Putamen (tissue), 1 donor: Measurements from ENCODE around the gene KRTAP21-3.
"Not testable (repeated sequence)": the region's sequence is repeated elsewhere in the genome, so short reads cannot be mapped to it uniquely, and the experiment has no call there.

Experiments
- DNase-seq: peaks from one replicate; pipeline ENCODE4 v3.0.0-alpha.2; 2016; ENCODE audit warnings: low spot score

Gene KRTAP21-3, protein sequence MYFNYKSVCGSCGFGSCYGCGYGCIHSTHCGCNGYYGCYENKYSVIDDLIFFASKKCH

DNA sequence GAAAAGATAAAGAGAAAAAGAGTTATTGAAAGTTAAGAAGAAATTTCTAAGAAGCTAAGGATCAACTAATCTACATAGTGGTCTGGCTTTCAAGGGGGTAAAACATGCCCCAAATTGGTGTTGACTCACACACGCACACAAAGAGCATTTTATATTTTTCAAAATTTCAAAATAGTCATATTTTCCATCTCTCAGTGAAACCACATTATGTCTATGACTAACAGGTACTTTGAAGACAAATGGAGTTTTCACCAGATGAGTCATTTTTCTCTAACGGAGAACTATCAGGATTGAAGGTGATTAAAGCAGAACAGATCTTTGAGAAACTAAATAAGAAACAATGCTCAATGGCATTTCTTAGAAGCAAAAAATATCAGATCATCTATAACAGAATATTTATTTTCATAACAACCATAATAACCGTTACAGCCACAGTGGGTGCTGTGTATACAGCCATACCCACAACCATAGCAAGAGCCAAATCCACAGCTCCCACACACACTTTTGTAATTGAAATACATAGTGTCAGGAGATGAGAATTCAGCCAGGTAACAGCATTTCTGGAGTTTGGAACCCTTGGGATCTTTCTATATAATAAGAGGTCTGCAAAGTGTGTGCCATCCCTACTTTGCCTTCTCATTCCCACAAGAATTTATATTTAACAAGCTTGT lies at the start of gene KRTAP21-3:
TSS of gene KRTAP21-3 (minus strand) at position 539 of the 671 bp plus-strand sequence. CDS start at position 521, 18 bp downstream.
- peak; percentile 42 for DNase-seq

DNA sequence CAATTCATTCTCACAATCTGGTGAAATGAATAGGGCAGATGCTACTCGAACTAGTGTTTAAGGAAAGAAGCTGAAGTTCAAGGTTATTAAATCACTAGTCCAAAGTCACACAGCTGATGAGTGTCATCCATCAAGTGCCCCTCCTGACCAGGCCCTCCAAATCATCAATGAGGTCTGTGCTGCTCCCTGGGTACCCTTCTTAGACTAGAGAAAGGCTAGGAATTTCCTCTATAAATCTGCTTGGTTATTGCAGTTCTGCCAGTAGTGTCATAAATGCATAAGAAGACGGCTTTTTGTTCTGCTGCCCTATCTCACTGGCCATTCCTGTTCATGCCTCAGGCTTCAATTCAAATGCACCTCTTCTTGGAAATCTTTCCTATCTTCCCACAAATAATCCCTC lies 42.2 kb upstream of the KRTAP21-3 start:
- no peak for DNase-seq

DNA sequence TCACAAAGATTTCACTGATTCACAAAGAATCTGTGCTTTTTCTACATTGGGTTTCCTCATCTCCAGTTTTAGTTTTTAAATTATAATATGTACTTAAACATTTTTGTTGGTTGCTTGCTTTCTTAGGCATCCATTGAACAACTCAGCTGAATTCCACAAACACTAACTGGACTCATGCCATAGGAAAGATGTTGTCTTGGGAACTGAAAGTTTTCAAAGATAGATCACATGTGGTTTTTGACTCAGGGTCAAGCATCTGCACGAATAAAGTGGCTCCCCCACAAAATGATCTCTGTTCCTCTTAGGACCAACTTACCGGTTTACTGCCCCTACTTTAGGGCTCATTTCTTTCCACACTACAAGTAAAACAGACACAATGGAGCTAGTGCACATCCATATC lies 39.7 kb upstream of the KRTAP21-3 start:
- DNase-seq: no peak

DNA sequence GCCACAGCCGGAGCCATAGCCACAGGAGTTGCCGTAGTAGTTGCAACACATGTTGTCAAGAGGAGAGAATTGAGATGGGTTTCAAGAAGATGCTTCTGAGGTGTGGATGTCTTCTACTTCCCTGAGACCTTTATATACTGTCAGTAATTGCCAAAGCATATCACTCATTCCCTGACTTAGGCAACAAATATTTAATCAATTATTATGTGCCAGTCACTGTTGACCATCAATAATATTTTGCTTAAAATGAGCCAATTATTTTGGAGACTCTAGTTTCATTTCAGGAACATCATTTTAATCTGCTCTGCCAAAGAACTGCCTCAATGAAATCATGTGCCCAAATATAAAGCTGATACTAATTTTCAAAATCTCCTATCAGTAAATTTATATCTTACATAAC lies 36.8 kb upstream of the KRTAP21-3 start, which contains the start of gene KRTAP21-1:
TSS of gene KRTAP21-1 (minus strand) at position 101 of the 400 bp plus-strand sequence. CDS start at position 51, 50 bp downstream.
- not testable (repeated sequence) for DNase-seq

DNA sequence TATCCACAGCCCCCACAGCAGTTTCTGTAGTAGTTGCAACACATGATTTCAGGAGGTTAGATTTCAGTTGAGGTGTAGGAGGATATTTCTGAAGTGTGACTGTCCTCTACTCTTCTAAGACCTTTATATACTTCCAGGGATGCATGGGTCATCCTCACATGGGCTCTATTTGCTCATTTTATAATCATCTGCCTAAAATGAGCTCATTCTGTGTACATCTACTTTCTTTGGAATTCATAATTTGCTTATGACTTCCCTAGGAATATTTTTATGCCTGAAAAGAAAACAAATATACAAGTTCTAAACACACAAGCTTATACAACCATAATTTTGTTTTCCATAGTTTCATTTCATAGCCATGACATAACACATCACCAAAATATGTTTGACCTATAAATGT lies 28.6 kb upstream of the KRTAP21-3 start, which contains the start of gene KRTAP21-2:
TSS of gene KRTAP21-2 (minus strand) at position 101 of the 400 bp plus-strand sequence. CDS start at position 44, 57 bp downstream.
- no peak for DNase-seq

DNA sequence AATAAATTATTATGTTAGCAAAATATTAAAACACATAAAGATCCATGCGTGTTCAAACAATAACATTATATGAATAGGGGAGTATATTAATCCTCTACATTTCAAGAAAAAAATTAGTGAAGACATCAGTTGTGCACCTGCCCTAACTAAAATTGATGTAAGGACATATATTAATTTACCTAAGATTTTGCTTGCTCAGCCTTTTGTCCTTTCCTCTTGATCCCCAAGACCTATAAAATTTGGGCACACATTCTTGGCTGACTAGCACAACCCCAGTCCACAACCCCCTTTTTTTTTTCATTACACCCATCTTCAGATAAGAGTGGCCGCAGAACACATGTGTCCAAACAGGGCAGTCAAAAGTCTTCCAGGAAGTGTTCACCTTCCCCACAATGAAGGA lies 21.9 kb upstream of the KRTAP21-3 start:
- DNase-seq: no peak

DNA sequence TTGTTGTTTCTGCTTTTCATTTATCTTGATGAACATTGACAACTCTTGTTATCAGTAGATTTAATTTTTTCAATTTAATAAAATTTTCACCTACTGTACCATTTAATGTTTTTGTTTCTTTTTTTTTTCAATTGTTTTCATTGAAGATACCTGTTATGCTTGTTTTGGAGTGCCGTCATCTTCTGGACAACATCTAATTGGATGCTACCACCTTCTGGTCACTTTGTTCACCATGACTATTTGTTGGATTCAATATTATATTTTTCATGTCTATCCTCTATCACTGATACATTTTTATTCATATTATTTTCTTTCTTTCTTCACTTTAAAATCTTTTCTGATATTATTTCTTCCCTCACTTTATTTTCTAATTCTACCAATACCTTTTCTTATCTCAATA lies 14.4 kb upstream of the KRTAP21-3 start:
- no peak for DNase-seq

DNA sequence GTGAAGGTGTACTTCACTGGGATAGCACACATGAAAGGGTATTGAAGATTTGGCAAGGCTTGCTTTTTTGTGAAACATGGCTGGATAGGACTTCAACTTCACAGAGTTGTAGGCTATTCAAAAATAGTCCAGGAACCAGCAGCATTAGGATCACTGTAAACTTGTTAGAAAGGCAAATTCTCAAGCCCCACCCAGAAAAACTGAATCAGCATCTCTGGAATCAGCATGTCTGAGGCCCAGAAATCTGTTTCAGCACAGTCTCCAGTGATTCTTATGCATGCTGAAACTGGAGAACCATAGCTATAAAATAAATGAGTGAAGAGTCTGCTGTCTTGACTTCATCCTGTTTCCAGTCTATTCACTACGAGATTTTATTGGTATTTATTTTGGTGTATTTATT lies 8.1 kb upstream of the KRTAP21-3 start:
- DNase-seq: no peak

DNA sequence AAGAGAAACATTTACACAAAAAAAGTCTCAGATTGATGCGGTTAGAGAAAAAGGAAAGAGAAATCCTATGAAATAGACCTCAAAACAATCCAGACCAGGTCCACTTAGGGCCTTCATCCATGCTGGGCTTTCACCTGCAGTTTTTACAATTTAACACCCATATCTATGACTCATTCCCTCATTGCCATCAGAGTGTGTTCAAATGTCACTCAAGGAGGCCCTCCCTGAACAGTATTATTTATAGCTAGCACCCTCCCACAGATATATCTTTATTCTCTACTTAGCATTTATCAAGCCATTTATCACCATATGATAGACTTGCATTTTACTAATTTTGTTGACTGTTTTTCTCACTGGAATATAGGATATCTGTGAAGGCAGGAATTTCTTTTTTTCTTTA lies 824 bp upstream of the KRTAP21-3 start:
- DNase-seq: peak; percentile 57

DNA sequence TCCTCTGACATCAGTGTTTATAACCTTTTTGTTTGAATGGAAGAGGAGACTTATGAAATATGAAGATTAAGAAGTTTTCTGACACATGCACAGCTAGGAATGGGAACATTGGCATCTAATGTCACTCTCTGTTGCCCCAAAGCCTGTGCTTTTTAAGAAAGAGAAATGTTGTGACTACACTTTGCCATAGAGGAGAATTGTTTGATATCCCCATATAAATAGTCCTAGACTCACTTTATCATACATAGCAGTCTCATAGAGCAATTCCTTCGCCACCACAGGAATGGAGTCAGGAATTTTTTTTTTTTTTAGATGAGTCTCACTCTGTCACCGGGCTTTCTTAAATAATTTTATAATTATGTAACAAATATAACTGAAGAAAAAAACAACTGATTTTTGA lies 1.5 kb downstream of the KRTAP21-3 start:
- DNase-seq: no peak

DNA sequence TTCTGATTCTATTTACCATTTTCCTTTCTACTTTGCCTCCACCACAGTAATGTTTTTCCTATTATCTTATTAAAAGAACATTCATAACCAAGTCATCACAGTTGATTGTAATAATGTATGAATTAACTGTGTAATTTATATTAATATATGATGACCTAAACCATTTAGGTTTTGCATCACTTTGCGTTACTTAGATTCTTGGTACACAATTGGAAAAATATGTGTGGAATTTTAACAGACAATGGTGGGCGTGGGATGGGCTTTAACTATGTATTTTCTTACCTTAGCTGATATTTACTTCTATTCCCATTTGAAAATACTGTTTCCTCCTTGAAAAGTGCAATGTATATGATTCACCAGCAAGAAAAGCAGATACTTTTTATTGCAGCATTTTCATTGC lies 3.6 kb downstream of the KRTAP21-3 start:
- no peak for DNase-seq

DNA sequence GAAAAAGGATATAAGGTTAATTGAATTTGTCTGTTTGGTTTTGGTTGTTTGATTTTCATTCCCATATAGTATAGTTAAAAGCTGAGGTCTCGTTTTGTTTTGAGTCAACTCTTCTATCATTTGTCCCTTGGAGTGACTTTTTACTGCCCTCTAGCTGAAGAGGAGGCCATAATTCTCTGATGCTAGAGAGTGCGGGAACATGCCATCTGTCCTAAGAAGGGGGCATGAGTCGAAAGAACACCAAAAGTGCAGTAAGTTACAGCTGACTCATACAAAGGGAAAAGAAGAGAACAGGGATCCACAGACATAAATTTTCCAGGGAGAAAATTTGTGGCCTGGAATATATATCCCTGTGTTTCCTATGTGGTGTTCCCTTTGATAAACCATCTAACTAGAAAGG lies 4.1 kb downstream of the KRTAP21-3 start:
- DNase-seq: no peak

DNA sequence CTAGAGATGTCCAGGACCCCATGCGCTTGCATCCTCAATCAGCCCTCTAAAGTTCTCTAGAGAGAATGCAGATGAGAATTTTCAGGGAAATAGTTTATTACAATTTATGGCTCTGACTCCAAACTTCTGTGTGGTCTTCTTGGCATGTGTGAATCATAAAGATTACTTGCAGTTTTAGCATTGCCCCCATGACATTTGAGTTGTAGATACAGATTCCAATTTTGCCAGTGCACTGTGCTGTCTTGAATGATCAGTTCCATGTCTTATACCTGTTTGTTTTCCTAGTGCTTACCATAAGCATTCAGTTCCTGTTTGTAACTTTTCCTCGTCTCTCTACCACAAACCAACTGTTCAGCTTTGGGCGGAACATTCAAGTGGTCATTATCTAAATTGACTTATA lies 4.8 kb downstream of the KRTAP21-3 start:
- DNase-seq: no peak

DNA sequence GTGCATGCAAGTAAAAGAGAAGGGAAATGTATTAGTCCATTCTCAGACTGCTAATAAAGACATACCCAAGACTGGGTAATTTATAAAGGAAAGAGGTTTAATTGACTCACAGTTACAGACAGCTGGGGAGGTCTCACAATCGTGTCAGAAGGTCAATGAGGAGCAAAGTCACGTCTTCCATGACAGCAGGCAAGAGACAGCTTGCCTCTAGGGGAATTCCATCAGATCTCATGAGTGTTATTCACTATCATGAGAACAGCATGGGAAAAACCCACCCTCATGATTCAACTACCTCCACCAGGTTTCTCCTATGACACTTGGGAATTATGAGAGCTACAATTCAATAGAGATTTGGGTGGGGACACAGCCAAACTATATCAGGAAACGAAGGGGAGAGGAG lies 8.1 kb downstream of the KRTAP21-3 start:
- no peak for DNase-seq

DNA sequence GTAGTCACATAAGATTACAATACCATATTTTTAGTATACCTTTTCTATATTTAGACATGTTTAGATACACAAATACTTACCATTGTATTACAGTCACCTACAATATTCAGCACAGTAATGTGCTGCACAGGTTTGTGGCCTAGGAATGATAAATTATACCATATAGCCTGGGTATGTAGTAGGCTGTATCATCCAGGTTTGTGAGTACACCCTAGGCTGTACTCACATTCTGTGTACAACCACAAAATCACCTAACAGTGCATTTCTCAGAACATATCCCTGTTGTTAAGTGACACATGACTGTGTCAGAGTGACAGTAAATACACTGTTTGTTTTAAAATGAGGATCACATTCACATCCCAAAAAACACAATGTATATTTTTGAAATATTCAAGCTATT lies 11.2 kb downstream of the KRTAP21-3 start:
- DNase-seq: no peak

DNA sequence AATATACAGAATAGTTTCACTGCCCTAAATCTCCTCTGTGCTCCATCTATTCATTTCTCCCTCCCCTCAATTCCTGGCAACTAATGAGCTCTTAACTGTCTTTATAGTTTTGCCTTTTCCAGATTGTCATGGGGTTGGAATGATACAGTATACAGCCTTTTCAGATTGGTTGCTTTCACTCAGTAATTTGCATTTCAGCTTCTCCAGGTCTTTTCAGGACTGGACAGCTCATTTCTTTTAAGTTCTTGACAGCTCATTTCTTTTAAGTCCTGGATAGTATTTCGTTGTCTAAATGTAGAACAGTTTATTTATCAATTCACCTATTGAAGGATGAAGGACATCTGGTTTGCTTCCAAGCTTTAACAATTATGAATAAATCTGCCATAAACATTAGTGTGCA lies 22.6 kb downstream of the KRTAP21-3 start:
- no peak for DNase-seq

DNA sequence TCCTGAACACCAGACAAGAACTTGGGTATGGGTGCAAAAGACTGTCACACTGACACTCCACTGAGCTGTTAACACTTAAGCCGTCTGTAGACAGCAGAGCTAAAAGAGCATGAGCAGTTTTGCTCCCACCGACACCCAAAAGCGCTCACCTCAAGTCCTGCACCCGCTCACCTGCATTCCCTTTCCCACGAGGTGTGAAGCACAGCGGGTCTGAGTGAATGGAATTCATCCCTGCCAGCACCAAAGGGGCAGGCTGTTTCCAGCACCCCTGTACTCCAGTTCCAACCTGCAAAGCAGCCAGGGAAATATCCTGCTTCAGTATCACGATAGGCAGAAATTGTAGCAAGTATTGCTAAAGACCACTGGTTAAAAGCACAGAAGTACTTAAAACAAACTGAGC lies 28.8 kb downstream of the KRTAP21-3 start:
- DNase-seq: no peak

DNA sequence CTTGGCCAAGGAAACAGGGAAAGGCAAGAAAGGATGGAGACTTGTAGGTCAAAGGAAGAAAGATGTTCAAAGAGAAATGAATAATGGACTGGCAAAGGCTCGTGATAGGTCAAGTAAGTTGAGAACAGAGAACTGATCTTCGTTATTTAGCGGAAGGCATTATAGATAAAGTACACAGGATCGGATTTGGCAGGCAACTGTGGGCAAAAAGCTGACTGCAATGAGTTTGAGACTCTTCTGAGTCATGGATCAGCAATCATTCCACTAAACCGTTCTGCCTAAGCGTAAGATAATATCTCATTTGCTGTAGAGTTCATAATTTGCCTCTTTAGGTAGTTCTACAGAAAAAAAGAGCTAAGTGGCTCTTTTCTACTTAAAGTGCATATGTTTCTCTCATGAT lies 34.1 kb downstream of the KRTAP21-3 start:
- DNase-seq: no peak

DNA sequence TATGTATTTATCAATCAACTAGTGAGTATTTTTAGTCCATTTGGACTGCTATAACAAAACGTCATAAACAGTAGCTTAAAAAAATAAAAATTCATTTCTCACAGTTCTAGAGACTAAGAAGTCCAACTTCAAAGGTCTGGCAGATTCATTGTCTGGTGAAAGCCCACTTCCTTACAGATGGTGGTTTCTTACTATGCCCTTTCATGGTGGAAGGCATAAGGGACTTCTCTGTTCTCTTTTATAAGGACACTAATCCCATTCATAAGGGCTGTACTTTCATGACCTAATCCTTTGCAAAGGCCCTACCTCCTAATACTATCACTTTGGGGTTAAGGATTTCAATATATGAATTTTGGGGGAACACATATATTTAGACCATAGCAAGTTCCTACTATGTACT lies 38.0 kb downstream of the KRTAP21-3 start:
- DNase-seq: no peak

DNA sequence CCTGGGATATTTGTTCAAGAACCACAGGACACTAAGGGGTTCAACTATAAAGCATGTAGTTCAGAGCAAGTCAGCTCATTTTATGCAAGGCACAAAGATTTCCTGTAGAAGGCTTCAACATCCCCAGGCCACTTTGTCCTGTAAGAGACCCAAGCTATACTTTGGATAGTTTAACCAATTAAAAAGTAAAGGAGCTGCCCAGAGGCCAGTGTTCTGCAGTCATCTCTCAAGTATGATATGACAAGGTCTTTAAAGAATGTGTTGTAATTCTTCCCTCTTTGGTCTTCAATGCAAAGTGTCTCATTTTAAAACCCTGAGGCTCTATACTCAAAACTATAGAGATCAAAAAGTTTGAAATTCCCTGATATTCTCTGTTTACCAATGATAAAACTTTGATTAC lies 41.8 kb downstream of the KRTAP21-3 start:
- no peak for DNase-seq

DNA sequence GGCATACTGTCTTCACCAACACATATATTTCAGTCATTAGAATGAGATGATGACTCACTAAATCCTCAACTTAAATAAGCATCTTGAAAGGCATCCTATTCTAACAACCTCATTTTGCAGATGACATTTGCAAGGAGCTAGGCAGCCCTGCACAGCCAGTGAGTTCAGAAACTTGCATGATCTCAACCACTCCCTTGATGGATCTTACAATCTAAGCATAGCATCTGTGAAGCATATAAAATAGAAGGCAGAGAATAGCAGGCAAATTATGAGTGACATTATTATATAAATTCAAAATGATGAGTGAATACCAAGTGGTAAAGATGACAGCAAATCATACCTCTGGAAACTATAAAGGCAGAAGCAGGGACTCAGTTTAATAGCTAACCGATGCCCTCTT lies 44.3 kb downstream of the KRTAP21-3 start:
- DNase-seq: peak; percentile 78

DNA sequence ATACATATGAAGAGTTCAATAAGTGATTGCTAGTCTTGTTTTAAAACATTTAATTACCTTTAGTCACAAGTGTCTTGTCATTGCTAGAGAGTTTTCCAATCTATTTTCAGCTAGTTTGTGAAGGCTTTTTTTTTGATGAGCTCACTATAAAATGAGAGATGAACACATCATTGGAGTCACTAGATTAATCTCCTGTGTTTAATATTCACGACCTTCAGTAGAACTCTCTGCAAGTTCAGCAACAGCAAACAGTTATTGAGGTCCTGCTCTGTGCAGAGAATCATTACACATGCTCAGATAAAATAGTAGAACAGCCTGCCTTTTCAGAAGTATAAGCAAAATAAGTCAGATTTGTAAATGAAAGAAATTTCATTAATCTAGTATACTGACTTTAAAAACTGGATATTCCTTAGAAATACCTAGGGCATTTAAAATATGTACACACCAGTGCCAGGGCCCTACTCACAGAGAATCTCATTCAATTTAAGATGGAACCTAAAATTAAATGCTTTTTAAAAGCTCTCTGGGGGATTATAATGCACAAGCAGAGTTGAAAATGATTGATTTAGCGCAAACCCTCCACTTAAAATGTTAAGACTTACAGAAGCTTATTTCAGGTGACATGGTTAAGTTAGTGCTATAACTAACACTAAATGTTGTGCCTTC lies 45.5 kb downstream of the KRTAP21-3 start:
- no peak for DNase-seq

DNA sequence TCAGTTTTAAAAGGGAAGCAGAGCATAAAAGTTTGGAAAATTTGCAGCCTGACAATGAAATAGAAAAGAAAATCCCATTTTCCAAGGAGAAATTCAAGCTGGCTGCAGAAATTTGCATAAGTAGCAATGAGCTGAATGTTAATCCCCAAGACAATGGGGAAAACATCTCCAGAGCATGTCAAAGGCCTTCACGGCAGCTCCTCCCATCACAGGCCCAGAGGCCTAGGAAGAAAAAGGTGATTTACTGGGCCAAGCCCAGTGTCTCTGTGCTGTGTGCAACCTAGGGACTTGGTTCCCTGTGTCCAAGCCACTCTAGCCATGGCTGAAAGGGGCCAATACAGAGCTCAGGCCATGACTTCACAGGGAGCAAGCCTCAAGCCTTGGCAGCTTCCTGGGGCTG lies 49.8 kb downstream of the KRTAP21-3 start:
- DNase-seq: no peak
